ENCODE data around the gene ST6GALNAC6.

Gene ST6GALNAC6, protein sequence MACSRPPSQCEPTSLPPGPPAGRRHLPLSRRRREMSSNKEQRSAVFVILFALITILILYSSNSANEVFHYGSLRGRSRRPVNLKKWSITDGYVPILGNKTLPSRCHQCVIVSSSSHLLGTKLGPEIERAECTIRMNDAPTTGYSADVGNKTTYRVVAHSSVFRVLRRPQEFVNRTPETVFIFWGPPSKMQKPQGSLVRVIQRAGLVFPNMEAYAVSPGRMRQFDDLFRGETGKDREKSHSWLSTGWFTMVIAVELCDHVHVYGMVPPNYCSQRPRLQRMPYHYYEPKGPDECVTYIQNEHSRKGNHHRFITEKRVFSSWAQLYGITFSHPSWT

DNA sequence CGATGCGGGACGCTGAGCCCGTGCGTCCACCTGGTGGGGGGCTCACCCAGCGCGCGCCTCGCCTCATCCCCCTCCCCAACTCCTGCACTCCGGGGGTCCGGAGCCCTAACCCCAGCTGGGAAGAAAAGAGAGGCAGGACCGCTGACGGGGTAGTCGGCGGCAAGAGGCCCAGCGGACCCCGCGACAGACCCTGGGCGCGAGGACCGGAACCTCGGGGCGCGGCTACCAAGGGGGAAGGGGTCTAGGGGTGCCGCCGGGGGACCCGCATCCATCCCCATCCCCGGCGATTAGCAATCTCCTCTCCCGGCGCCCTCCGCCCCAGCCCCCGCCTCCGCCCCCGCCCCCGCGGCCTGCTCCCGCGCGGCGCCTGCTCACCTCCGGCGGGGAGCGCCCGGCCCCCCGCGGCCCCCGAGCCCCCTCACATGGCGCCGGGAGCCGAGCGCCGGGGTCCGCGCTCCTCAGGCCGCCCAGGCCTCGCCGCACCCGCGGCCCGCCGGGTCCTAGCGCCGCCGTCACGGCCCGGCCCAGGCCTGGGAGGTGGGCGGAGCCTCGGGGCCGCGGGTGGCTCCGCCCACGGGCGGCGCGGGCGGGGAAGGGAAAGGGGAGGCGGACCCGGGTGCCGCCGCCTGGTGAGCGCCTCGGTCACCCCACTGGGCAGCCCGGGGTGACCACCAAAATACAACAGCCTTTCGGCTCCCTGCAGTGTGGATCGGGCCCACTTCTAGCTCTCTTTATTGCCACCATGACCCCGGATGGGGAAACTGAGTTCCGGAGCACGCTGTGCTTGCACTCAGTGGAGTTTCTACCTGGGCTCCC, at the start of gene ST6GALNAC6:
ST6GALNAC6 (minus strand) TSS at position 476 of the 816 bp plus-strand sequence. CDS start 1,622 bp downstream, outside the sequence.
- no peak for DNase-seq (ENCODE audit: low read depth)

DNA sequence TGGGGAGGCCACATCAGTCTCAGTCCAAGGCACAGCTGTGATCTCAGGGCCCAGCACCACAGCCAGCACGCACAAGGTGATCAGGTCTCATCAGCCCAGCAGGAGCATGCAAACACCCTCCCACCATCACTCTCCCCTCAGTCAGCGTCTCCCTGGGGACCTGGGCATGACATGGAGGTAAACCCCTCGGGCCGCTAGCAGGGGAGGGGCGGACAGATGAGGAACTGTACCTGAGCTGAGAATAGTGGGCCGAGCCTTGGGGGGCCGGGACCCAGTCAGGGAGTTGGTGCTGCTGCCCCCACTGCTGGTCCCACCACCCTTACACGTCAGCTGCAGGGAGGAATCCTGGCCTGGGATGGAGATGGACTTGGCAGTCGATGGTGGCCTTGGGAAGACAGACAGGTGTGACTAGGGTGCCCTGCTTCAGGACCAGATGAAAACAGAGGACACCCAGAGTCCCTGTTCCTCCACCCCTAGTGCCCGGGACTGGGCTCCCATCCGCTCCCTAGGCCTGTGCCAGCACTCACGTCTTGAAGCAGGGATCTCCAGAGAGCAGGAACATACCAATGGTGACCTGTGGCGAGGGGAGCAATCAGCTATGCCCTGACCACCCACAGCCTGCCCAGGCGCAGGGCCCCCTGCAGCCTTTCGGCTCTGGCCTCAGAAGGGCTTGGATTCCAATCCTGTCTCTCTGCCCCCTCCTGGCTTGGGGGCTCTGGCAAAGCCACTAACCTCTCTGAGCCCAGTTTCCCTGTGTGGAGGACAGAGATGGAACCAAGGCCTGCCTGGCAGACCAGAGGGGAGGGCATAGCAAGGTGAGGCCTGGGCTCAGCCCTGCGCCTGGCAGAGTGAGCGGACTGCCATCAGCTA, 48.7 kb upstream of the ST6GALNAC6 start:
- no peak for DNase-seq (ENCODE audit: low read depth)

DNA sequence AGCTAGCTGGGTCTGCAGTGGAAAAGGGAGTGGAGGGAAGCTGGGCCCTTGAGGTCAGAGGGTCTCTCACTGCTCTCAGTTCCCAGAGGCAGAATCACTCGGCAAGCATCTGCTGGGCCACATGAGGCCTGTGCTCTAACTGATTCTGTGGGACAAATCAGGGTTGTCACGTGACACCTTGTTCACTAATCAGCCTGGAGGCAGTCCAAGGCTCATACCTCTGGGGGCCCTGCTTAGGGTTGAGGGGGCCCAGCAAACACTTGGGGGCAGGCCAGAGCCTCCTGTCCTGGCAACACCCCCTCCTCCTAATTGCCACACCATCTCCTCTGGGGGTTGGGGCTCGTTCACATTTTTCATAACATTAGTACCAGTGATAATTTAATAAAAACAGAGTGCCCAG, 47.3 kb upstream of the ST6GALNAC6 start:
- no peak for DNase-seq (ENCODE audit: low read depth)

DNA sequence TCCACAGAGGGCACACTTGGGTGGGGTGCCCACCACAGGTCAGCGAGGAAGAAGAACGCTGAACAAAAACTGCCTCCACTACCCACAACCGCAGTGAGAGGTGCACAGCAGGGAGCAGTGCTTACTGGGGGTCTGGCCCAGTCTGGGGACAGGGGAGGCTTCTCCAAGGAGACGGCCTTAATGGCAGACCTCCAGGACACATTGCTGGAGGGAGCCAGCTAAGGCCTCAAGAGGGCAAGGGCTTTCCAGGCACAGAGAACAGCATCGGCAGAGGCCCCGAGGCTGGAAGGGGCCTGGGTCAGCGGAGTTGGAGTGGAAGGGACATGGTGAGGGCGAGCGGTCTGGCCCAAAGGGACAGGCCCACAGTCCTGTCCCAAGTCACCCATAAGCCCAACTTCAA, 46.5 kb upstream of the ST6GALNAC6 start:
- DNase-seq (ENCODE audit: low read depth), result no peak

DNA sequence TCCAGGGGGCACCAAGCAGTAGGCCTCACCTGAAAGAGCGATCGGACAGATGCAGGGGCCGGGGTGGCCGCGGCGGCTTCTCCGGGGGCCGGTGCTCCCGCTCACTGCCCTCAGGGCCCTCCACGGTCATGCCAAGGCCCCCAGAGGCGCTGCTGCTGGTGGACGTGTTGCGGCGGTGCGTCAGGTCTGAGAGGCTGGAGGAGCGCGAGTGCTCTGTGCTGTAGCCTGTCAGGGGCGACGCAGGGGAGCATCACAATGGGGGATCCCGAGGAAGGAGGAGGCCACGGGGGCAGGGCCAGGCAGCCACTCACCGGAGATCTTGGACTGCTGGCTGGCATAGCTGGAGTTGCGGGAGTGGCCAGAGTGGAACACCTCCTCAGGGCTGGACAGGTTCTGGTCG, 45.9 kb upstream of the ST6GALNAC6 start:
- DNase-seq (ENCODE audit: low read depth), result no peak

DNA sequence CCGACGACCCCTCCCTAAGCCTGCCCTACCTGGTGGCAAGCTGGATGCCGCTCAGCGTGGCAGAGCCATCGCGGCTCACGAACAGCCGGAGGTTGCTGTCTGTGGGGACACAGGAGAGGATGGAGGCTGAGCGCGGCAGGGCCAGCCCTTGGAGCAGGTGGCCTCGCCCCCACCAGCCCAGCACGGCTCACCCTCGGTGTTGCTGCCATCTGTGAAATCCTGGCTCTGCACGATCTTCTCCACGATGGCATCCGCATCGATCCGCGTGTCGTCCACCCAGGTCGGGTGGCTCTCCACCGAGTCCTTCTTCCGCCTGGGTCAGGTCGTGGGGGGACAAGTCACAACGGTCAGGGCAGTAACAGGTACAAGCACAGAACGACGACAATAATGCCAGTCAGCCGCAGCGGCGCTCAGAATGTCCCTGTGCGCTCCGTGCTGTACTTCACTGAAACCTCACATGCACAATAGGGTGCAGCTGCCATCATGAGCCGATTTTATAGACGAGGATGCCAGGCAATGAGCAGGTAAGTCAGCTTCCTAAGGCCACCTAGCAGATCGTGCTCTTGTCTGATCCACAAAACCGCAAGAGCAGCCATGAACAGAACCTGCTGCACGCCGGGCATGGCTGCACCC, 45.3 kb upstream of the ST6GALNAC6 start:
- no peak for DNase-seq (ENCODE audit: low read depth)

GRCh38 chr9:127943731-127944144, 44.3 kb upstream of the ST6GALNAC6 start:
- no peak for DNase-seq (ENCODE audit: low read depth)

DNA sequence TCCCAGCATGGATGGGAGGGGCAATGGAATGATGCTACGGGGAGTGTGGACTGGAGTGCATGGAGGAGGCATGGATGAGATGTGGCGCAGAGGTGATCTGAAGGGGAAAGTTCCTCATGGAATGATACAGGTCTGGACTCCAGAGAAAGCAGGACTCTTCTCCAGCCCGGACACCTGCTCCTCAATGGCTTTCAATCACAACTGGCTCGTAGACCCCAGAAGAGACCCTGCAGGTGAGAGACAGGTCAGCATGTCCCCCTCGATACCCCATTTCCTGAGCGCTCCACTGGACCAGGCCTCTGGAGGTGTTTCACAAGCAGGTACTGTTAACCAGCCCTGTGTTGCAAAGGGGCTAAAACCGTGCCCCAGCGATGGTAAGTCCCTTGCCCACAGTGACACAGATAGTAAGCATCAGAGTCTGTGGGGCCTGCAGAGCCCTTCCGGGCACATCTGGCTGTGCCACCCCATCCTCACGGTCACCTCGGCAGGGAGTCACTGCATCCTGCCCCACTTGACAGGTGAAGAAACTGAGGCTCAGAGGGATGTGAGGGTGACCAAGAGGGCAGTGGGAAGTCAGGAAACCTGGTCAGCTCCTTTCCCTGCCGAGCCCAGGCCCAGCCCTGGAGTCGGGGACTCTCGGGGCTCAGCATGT, 43.7 kb upstream of the ST6GALNAC6 start:
- DNase-seq (ENCODE audit: low read depth), result no peak

- DNase-seq (ENCODE audit: low read depth), result no peak
Observed at GRCh38 chr9:127942216-127943010, 43.0 kb upstream of the ST6GALNAC6 start.

DNA sequence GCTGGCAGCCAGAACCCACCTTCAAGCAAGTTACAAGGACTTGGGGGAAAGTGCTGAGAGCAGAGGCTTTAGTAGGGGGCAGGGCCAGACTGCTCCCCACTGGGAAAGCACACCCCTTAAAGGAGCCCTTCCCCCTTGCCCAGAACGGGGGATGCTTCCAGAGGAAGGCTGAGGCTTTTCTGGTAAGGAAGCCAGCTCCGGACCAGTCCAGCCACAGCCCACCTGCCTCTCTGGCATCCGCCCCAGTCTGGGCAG, 42.5 kb upstream of the ST6GALNAC6 start:
- no peak for DNase-seq (ENCODE audit: low read depth)

- DNase-seq (ENCODE audit: low read depth), result no peak
Observed at GRCh38 chr9:127941062-127941960, 41.9 kb upstream of the ST6GALNAC6 start.

- no peak for DNase-seq (ENCODE audit: low read depth)
Observed at GRCh38 chr9:127940593-127940992, 41.2 kb upstream of the ST6GALNAC6 start.

DNA sequence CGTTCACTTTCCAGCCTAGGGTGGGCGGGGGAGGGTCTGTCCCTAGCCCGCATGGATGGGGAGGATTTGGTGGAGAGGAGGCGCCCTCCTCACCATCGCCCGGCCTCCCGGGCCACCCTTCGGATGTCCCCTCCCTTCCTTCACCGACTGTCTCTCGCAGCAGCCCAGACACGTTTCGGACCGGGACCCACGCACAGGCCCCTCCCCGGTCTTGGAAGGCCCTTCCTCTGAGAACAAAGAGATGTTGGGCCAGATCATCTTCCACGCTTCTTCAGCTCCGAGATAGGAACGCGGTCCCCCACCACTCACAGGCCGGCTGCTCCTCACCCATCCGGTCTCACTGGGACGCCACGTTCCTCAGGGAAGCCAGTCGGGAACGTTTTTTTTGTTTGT, 38.9 kb upstream of the ST6GALNAC6 start:
- no peak for DNase-seq (ENCODE audit: low read depth)

- DNase-seq (ENCODE audit: low read depth), result peak; percentile 87
Observed at GRCh38 chr9:127937388-127938297, 38.2 kb upstream of the ST6GALNAC6 start, which contains the start of gene DPM2. DPM2 (minus strand) TSS chr9:127937854; CDS start chr9:127937820, 34 bp downstream.

DNA sequence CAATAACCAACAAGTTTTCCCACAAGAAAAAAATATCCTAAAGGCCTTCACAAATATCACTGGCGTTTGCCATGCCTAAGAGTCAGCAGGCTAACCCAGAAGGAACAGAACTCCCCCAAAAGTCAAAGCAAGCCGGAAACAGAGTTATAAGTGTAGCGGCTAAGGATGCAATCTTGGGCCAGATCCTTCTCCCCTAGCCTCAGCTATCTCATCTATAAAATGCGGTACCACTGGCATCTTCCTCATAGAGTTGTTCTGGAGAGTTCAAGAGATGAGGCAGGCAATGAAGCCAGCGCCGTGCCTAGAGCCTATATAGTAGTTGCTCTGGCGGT, 37.6 kb upstream of the ST6GALNAC6 start:
- no peak for DNase-seq (ENCODE audit: low read depth)

DNA sequence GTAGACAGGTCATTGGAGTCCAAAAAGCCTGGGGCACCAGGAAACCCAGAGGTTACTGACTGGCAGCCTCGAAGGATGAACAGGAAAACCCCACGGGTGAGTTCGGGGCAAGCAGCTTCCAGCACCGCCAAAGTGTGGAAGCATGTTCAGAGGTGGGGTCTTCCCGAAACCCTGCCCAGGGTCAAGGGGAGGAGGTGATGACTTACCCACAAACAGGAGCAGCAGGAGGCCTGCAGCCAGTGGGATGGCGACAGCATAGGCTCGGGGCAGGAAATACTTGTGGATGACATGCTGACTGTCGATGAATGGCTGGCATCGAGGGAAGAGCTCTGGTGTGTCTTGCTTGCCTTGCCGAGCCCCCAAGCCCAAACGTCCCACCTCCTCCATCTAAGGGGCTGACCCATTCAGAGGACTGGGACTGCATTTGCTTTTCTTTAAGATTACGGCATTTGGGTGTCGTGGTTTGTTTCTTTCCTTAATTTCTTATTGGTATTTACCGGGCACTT, 37.0 kb upstream of the ST6GALNAC6 start:
- DNase-seq (ENCODE audit: low read depth), result no peak

- no peak for DNase-seq (ENCODE audit: low read depth)
Observed at GRCh38 chr9:127935765-127936221, 36.4 kb upstream of the ST6GALNAC6 start.

GRCh38 chr9:127934986-127935385, 35.6 kb upstream of the ST6GALNAC6 start:
- no peak for DNase-seq (ENCODE audit: low read depth)
